GM21529 (cell line): ENCODE measurements around the gene ALS2.
"Not testable (repeated sequence)": the region's sequence is repeated elsewhere in the genome, so short reads cannot be mapped to it uniquely, and the experiment has no call there.

ENCODE experiments used
- ATAC-seq: cut with Tn5 transposase; IDR thresholded peaks from one replicate; pipeline ENCODE4 v1.9.1; 2021; ENCODE audit not compliant: unreplicated experiment

ALS2 gene

GRCh38 chr2:201794294-201794693 lies 13.6 kb upstream of the ALS2 start:
- no peak for ATAC-seq

GRCh38 chr2:201793631-201794030 lies 12.9 kb upstream of the ALS2 start:
- ATAC-seq = no peak

- ATAC-seq = no peak
These were observed 10.3 kb upstream of the ALS2 start for GRCh38 chr2:201790989-201791388.

- ATAC-seq = no peak
These were observed 9.6 kb upstream of the ALS2 start for GRCh38 chr2:201790291-201790690.

- no peak for ATAC-seq
These were observed 8.7 kb upstream of the ALS2 start for GRCh38 chr2:201789395-201789794.

GRCh38 chr2:201788371-201788770 lies 7.6 kb upstream of the ALS2 start:
- no peak for ATAC-seq

GRCh38 chr2:201786471-201786870 lies 5.7 kb upstream of the ALS2 start:
- ATAC-seq = no peak

GRCh38 chr2:201785135-201785534 lies 4.4 kb upstream of the ALS2 start:
- ATAC-seq = no peak

- no peak for ATAC-seq
These were observed 3.8 kb upstream of the ALS2 start for GRCh38 chr2:201784563-201784962.

- ATAC-seq = no peak
These were observed 871 bp upstream of the ALS2 start for GRCh38 chr2:201781557-201782051.

- no peak for ATAC-seq
These were observed 646 bp downstream of the ALS2 start for GRCh38 chr2:201779901-201780673.

GRCh38 chr2:201777869-201778268 lies 2.9 kb downstream of the ALS2 start:
- no peak for ATAC-seq

- ATAC-seq = no peak
These were observed 3.7 kb downstream of the ALS2 start for GRCh38 chr2:201777043-201777442.

- ATAC-seq = no peak
These were observed 5.4 kb downstream of the ALS2 start for GRCh38 chr2:201775326-201775725.

- no peak for ATAC-seq
These were observed 6.2 kb downstream of the ALS2 start for GRCh38 chr2:201774546-201774945.

GRCh38 chr2:201773990-201774389 lies 6.7 kb downstream of the ALS2 start:
- ATAC-seq = no peak

GRCh38 chr2:201769666-201770373 lies 10.9 kb downstream of the ALS2 start:
- no peak for ATAC-seq

- no peak for ATAC-seq
These were observed 11.8 kb downstream of the ALS2 start for GRCh38 chr2:201768918-201769317.

- ATAC-seq = no peak
These were observed 14.9 kb downstream of the ALS2 start for GRCh38 chr2:201765799-201766198.

GRCh38 chr2:201764469-201764868 lies 16.3 kb downstream of the ALS2 start:
- not testable (repeated sequence) for ATAC-seq

GRCh38 chr2:201761101-201761500 lies 19.6 kb downstream of the ALS2 start:
- ATAC-seq = no peak

GRCh38 chr2:201759567-201759966 lies 21.2 kb downstream of the ALS2 start:
- no peak for ATAC-seq
